ENCODE results near the gene FAT3. TPM values are rescaled to one million over a fixed set of nuclear protein-coding genes. Genes with fewer than 3 reads are reported as not detected.

FAT3 gene
- total RNA-seq, 4 donors from 2014 or later: 1.3 to 44.5 (median 6.0) TPM

DNA sequence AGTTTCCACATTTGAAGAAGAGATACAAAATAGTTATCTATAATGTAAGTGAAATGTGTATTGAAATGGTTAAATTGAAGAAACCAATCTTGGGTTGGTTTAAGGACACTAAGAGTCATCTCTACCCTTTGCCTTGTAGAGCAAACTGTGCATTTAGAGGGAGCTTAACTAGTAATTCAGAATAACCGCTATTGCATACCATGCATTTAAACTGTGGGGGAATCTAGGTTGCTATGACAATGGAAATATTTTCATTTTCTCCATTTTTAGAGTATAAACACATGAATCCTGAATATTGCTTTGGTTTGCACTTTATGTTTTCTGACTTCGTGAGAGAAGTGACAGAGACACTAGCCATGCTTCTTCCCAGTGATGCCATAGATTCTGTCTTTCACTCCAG is 39.7 kb downstream of the FAT3 start:
- Histone ChIP-seq H3K36me3 (no peaks in the 10 kb centered on the region), H3K27ac (no peak overlapping the region), H3K27me3 (no peaks in the 10 kb centered on the region), H3K4me3 (no peak overlapping the region), H3K4me1 (no peaks in the 10 kb centered on the region), H3K9me3 (no peaks in the 10 kb centered on the region)
- TF ChIP-seq, protein P1, sequence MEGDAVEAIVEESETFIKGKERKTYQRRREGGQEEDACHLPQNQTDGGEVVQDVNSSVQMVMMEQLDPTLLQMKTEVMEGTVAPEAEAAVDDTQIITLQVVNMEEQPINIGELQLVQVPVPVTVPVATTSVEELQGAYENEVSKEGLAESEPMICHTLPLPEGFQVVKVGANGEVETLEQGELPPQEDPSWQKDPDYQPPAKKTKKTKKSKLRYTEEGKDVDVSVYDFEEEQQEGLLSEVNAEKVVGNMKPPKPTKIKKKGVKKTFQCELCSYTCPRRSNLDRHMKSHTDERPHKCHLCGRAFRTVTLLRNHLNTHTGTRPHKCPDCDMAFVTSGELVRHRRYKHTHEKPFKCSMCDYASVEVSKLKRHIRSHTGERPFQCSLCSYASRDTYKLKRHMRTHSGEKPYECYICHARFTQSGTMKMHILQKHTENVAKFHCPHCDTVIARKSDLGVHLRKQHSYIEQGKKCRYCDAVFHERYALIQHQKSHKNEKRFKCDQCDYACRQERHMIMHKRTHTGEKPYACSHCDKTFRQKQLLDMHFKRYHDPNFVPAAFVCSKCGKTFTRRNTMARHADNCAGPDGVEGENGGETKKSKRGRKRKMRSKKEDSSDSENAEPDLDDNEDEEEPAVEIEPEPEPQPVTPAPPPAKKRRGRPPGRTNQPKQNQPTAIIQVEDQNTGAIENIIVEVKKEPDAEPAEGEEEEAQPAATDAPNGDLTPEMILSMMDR (IDR thresholded peaks at IDR 0.05): no peak
- TF ChIP-seq POLR2A (IDR thresholded peaks at IDR 0.05): no peak
- no peak for DNase-seq
- intact Hi-C loops (cut with DNase I; ENCODE audit: low total_unique reads): no loop called here

DNA sequence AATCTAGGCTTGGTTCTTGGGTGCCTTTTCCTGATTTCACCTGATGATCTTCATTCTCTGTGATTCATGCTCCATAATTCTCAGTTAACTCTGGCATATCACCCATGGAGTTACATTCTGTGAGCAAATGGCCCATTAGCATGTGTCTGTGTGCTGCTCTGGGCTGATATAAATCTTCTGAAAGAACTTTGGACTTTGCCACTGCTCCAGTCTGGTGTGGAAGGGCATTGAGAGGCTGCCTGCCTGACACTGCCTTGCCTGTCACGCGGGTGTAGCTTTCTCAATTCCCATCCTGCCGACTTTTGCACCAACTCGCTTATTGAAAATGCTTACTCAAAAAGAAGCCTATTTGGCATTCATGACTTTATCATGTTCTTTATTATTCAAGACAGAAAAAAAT is 42.2 kb downstream of the FAT3 start:
- TF ChIP-seq, protein P1 (IDR thresholded peaks at IDR 0.05): no peak
- no peak for TF ChIP-seq POLR2A (IDR thresholded peaks at IDR 0.05)
- Histone ChIP-seq H3K4me3 (no peak overlapping the region), H3K4me1 (no peaks in the 10 kb centered on the region), H3K27me3 (no peaks in the 10 kb centered on the region), H3K9me3 (no peaks in the 10 kb centered on the region), H3K36me3 (no peaks in the 10 kb centered on the region), H3K27ac (no peak overlapping the region)
- no peak for DNase-seq
- intact Hi-C loops (cut with DNase I; ENCODE audit: low total_unique reads): no loop called here

DNA sequence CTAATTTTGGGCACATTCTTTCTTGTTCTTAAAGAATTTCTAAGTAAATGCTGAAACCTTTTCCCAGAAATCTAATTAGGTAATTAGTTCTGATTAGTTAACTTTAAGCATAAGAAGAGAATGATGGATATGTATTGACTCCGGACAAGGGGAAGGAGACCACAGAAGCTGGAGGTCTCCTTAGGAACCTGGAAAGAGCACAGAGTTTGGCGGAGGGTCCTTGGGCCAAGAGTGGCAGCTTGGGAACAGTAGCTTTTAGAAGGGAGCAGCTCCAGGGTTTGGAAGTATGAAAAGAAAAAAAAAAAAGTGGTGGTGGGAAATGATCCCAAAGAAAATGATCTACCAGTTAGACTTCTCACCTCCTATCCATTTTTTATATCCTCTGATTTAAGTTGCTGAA is 42.7 kb downstream of the FAT3 start:
- Histone ChIP-seq H3K27me3 (no peaks in the 10 kb centered on the region), H3K27ac (no peak overlapping the region), H3K36me3 (no peaks in the 10 kb centered on the region), H3K4me1 (no peaks in the 10 kb centered on the region), H3K4me3 (no peak overlapping the region), H3K9me3 (no peaks in the 10 kb centered on the region)
- no peak for DNase-seq
- intact Hi-C loops (cut with DNase I; ENCODE audit: low total_unique reads): no loop called here
- no peak for TF ChIP-seq POLR2A (IDR thresholded peaks at IDR 0.05)
- TF ChIP-seq, protein P1 (IDR thresholded peaks at IDR 0.05): no peak

DNA sequence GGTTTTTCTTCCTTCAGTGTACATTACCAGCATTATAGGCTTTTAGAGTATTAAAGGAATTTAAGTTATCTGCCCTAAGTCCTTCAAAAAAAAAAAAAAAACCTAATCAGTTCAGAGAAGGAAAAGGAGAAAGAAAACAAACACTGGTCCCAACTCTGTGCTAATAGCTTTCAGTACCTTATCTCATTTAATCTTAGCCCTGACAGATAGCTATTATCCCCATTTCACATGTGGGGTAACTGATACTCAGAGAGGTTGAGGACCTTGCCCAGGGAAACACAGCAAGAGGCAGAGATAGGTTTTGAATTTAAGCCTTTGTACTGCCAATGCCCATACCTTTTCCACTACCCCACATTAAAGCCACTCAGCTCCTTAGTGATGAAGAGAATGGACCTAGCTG is 43.4 kb downstream of the FAT3 start:
- Histone ChIP-seq H3K36me3 (no peaks in the 10 kb centered on the region), H3K27me3 (no peaks in the 10 kb centered on the region), H3K4me1 (no peaks in the 10 kb centered on the region), H3K9me3 (no peaks in the 10 kb centered on the region), H3K4me3 (no peak overlapping the region), H3K27ac (no peak overlapping the region)
- intact Hi-C loops (cut with DNase I; ENCODE audit: low total_unique reads): no loop called here
- TF ChIP-seq POLR2A (IDR thresholded peaks at IDR 0.05): no peak
- TF ChIP-seq, protein P1 (IDR thresholded peaks at IDR 0.05): no peak
- DNase-seq: no peak

DNA sequence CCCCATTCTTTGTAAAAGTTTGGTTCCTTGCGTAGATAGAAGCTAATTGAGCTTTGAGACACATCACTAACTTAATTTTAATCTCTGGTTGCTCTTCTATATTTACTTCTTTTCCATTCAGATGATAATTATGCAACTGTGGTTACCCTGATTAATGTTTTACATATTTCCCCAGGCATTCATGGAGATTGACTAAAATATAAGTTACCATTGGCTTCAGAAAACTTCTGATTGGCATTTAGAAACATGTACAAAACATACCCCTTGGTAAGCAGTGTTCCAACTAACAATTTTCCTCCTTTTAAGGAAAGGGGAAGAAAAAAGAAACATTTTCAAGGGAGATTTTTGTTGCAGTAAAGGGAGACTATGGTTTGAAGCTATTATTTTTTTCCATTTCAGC is 43.9 kb downstream of the FAT3 start:
- H3K4me1 ChIP-seq: no peaks in the 10 kb centered on the region
- H3K4me3 ChIP-seq: no peak overlapping the region
- H3K9me3 ChIP-seq: no peaks in the 10 kb centered on the region
- no peak overlapping the region for H3K27ac ChIP-seq
- no peaks in the 10 kb centered on the region for H3K36me3 ChIP-seq
- DNase-seq: no peak
- intact Hi-C loops (cut with DNase I; ENCODE audit: low total_unique reads): no loop called here
- TF ChIP-seq POLR2A (IDR thresholded peaks at IDR 0.05): no peak
- TF ChIP-seq, protein P1 (IDR thresholded peaks at IDR 0.05): no peak
- H3K27me3 ChIP-seq: no peaks in the 10 kb centered on the region
